ENCODE results near the gene PTPRD.

DNA sequence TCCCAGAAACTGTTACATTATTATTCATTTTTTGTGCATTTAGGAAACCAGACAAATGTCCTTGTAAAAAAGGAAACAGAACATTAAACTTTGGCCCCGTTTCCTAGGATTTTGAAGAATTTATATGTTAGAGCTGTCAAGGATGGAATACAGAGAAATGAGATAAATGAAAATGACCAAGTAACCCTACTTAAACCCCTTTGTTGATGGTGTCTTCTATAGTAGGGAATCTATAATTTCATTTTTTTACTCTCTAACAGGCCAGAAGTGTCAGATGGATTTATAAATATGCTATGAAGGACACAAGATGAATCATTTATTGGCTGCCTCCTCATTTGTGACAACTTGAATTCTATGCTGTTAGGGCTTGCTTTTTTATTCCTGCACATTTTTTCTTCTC, 1047.1 kb downstream of the PTPRD start:
- TF ChIP-seq, protein P1, sequence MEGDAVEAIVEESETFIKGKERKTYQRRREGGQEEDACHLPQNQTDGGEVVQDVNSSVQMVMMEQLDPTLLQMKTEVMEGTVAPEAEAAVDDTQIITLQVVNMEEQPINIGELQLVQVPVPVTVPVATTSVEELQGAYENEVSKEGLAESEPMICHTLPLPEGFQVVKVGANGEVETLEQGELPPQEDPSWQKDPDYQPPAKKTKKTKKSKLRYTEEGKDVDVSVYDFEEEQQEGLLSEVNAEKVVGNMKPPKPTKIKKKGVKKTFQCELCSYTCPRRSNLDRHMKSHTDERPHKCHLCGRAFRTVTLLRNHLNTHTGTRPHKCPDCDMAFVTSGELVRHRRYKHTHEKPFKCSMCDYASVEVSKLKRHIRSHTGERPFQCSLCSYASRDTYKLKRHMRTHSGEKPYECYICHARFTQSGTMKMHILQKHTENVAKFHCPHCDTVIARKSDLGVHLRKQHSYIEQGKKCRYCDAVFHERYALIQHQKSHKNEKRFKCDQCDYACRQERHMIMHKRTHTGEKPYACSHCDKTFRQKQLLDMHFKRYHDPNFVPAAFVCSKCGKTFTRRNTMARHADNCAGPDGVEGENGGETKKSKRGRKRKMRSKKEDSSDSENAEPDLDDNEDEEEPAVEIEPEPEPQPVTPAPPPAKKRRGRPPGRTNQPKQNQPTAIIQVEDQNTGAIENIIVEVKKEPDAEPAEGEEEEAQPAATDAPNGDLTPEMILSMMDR (IDR thresholded peaks at IDR 0.05) = no peak
- TF ChIP-seq EZH2 (IDR thresholded peaks at IDR 0.05; ENCODE audit: borderline replicate concordance, insufficient read depth, low read depth, low read length, poor library complexity, severe bottlenecking) = no peak

Data from B cell (primary cell).